A549 (cell line): ENCODE results near the gene TRIM9. TPM values are rescaled to one million over a fixed set of nuclear protein-coding genes. Genes with fewer than 3 reads are reported as not detected.
A peak's percentile ranks its signal among the peaks of the same experiment; 100 is the strongest.

Experiments used
- ATAC-seq, 2 experiments: fragments of 200-7000 bp in 1 of 2; fragments of >200 bp in 1 of 2; cut with Nextera tagmentation in 1 of 2; cut with Tn5 transposase in 1 of 2; 3 replicates each; pipeline versions ENCODE4 v1.8.0 to v1.9.1; 2018 to 2020; ENCODE audit warnings: mild to moderate bottlenecking in 1 of 2, moderate library complexity in 1 of 2
- CTCF ChIA-PET: fragments of 300-600 bp; sonication (Branson Sonifier 250); formaldehyde crosslinking; extraction: SDS; loops from one replicate; lab custom pipeline; 2021; ENCODE audit warnings: antibody characterized with exemption, inconsistent platforms; lab: Yijun Ruan, JAX
- POLR2A ChIA-PET: fragments of 350-600 bp; formaldehyde crosslinking; extraction: SDS; loops from one replicate; lab custom pipeline; 2021; ENCODE audit warnings: antibody characterized with exemption, inconsistent platforms; lab: Yijun Ruan, JAX
- DNase-seq, 2 experiments: peaks; one replicate each; pipeline versions ENCODE4 v3.0.0 to v3.0.0-alpha.2; 2011 to 2016; ENCODE audit warnings: low read depth in 1 of 2, low spot score in 1 of 2
- FAIRE-seq: peaks from 2 replicates; lab custom pipeline; 2011; peaks lifted over from hg19 to GRCh38; lab: Jason Lieb, UNC
- H3K27ac ChIP-seq, 2 experiments: fragments of >200 bp; sonication (Bioruptor Twin); formaldehyde crosslinking; 3 replicates each; pipeline ENCODE4 v1.5.1; 2016 to 2017
- H3K4me1 ChIP-seq: fragments of >200 bp; sonication (Bioruptor Twin); formaldehyde crosslinking; 3 replicates; pipeline ENCODE4 v1.6.1; 2016
- H3K4me2 ChIP-seq: fragments of >200 bp; sonication (Bioruptor Twin); formaldehyde crosslinking; 3 replicates; pipeline ENCODE4 v1.6.1; 2016
- H3K4me3 ChIP-seq: fragments of >200 bp; sonication (Bioruptor Twin); formaldehyde crosslinking; 3 replicates; pipeline ENCODE4 v1.5.1; 2016
- H3K9me3 ChIP-seq: fragments of >200 bp; sonication (Bioruptor Twin); formaldehyde crosslinking; 3 replicates; pipeline ENCODE4 v1.6.1; 2016
- BCL3 ChIP-seq: fragments of >200 bp; sonication (Bioruptor Twin); formaldehyde crosslinking; IDR thresholded peaks from 3 replicates; pipeline ENCODE4 v1.6.1; 2016
- CBX2 ChIP-seq: fragments of 200-600 bp; sonication (generic); IDR thresholded peaks from 2 replicates; pipeline ENCODE4 v1.6.1; 2016; ENCODE audit warnings: low read depth, mild to moderate bottlenecking, borderline replicate concordance
- CEBPB ChIP-seq, 2 experiments: fragments of >200 bp in 1 of 2; sonication (Bioruptor Twin) in 1 of 2; formaldehyde crosslinking in 1 of 2; IDR thresholded peaks; 2 replicates each; pipeline ENCODE4 v1.6.1; 2012 to 2016
- CTCF ChIP-seq: fragments of >200 bp; sonication (Bioruptor Twin); formaldehyde crosslinking; IDR thresholded peaks from 3 replicates; pipeline ENCODE4 v1.5.1; 2016
- E2F6 ChIP-seq: IDR thresholded peaks from 2 replicates; pipeline ENCODE4 v1.6.1; 2012; ENCODE audit warnings: low read depth, borderline replicate concordance
- EHF ChIP-seq: fragments of 250-450 bp; sonication (Bioruptor Pico); IDR thresholded peaks from 2 replicates; pipeline ENCODE4 v1.5.0; 2020; ENCODE audit warnings: mild to moderate bottlenecking
- EHMT2 ChIP-seq: fragments of 200-600 bp; sonication (generic); IDR thresholded peaks from 2 replicates; pipeline ENCODE4 v1.6.1; 2016; ENCODE audit warnings: antibody characterized with exemption, low read depth, mild to moderate bottlenecking, moderate library complexity
- FOSB ChIP-seq: fragments of 250-450 bp; sonication (Bioruptor Pico); IDR thresholded peaks from 2 replicates; pipeline ENCODE4 v1.5.0; 2020; ENCODE audit warnings: mild to moderate bottlenecking, moderate library complexity
- HDAC2 ChIP-seq: fragments of 200-600 bp; sonication (generic); IDR thresholded peaks from 2 replicates; pipeline ENCODE4 v1.6.1; 2016
- HEYL ChIP-seq: fragments of 250-450 bp; sonication (Bioruptor Pico); IDR thresholded peaks from 2 replicates; pipeline ENCODE4 v1.8.0; 2021; ENCODE audit warnings: mild to moderate bottlenecking, moderate library complexity
- HOXB13 ChIP-seq: fragments of 250-450 bp; sonication (Bioruptor Pico); IDR thresholded peaks from 2 replicates; pipeline ENCODE4 v1.5.0; 2020; ENCODE audit warnings: low read depth, mild to moderate bottlenecking, moderate library complexity
- KDM1A ChIP-seq: fragments of 200-600 bp; sonication (generic); IDR thresholded peaks from 2 replicates; pipeline ENCODE4 v1.6.1; 2016; ENCODE audit warnings: low read depth, mild to moderate bottlenecking
- MAX ChIP-seq: IDR thresholded peaks from 2 replicates; pipeline ENCODE4 v1.6.1; 2012
- MYC ChIP-seq: IDR thresholded peaks from 2 replicates; pipeline ENCODE4 v1.6.1; 2012; ENCODE audit warnings: mild to moderate bottlenecking, inconsistent platforms, low read length, improper control_type of control experiment, borderline replicate concordance
- NFE2L2 ChIP-seq: fragments of 150-350 bp; conservative IDR thresholded peaks from 2 replicates; pipeline ENCODE4 v1.6.1; 2014; ENCODE audit warnings: low read length
- NPAS2 ChIP-seq: fragments of 250-450 bp; sonication (Bioruptor Pico); IDR thresholded peaks from 2 replicates; pipeline ENCODE4 v1.8.0; 2022; ENCODE audit warnings: mild to moderate bottlenecking, moderate library complexity, borderline replicate concordance
- PBX3 ChIP-seq: IDR thresholded peaks from 2 replicates; pipeline ENCODE4 v1.6.1; 2012
- PHF8 ChIP-seq: fragments of 200-600 bp; sonication (generic); IDR thresholded peaks from 2 replicates; pipeline ENCODE4 v1.6.1; 2016; ENCODE audit warnings: low read depth, mild to moderate bottlenecking, antibody characterized with exemption, moderate library complexity, borderline replicate concordance
- POLR2AphosphoS2 ChIP-seq: conservative IDR thresholded peaks from 2 replicates; pipeline ENCODE4 v1.6.1; 2012; ENCODE audit warnings: low read length, improper control_type of control experiment, inconsistent platforms
- RAD21 ChIP-seq, 2 experiments: fragments of >200 bp in 1 of 2; sonication (Bioruptor Twin) in 1 of 2; formaldehyde crosslinking in 1 of 2; IDR thresholded peaks in 1 of 2; conservative IDR thresholded peaks in 1 of 2; 2 replicates in 1 of 2; 3 replicates in 1 of 2; pipeline ENCODE4 v1.6.1; 2012 to 2018; ENCODE audit warnings: inconsistent platforms in 1 of 2
- RARB ChIP-seq: fragments of 250-450 bp; sonication (Bioruptor Pico); IDR thresholded peaks from 2 replicates; pipeline ENCODE4 v1.8.0; 2021; ENCODE audit warnings: mild to moderate bottlenecking, moderate library complexity
- REST ChIP-seq: fragments of 200-600 bp; sonication (generic); IDR thresholded peaks from 2 replicates; pipeline ENCODE4 v1.6.1; 2016; ENCODE audit warnings: antibody characterized with exemption, mild to moderate bottlenecking, moderate library complexity
- SMC3 ChIP-seq: fragments of >200 bp; sonication (Bioruptor Twin); formaldehyde crosslinking; IDR thresholded peaks from 3 replicates; pipeline ENCODE4 v1.6.1; 2018; ENCODE audit warnings: inconsistent platforms
- USF2 ChIP-seq: fragments of 450-650 bp; IDR thresholded peaks from 2 replicates; pipeline ENCODE4 v1.6.1; 2014; ENCODE audit warnings: antibody characterized with exemption
- ZC3H11A ChIP-seq: fragments of 450-650 bp; IDR thresholded peaks from 2 replicates; pipeline ENCODE4 v1.6.1; 2014; ENCODE audit warnings: antibody characterized with exemption, mild to moderate bottlenecking
- ZFP36 ChIP-seq: fragments of 450-650 bp; IDR thresholded peaks from 2 replicates; pipeline ENCODE4 v1.6.1; 2014; ENCODE audit warnings: borderline replicate concordance; ENCODE audit not compliant: partially characterized antibody
- ZNF302 ChIP-seq: fragments of 250-450 bp; sonication (Bioruptor Pico); IDR thresholded peaks from 2 replicates; pipeline ENCODE4 v1.9.0; 2021; ENCODE audit warnings: inconsistent platforms, mild to moderate bottlenecking, moderate library complexity
- ZSCAN20 ChIP-seq: fragments of 250-450 bp; sonication (Bioruptor Pico); IDR thresholded peaks from 2 replicates; pipeline ENCODE4 v1.8.0; 2022; ENCODE audit warnings: mild to moderate bottlenecking, moderate library complexity
- WGBS: methylation state at CpG from one replicate; pipeline ENCODE4 v1.1.6; 2017; ENCODE audit errors: missing lambda C conversion rate; 5-methylcytosine and 5-hydroxymethylcytosine counted together
- polyA plus RNA-seq, 4 experiments: library from polyadenylated mRNA; depleted of rRNA in 3 of 4; stranded (reverse); fragments of >200 nt; fragmentation: RNase III in 1 of 4; extraction: RNeasy Plus Mini Kit Qiagen cat#74134 plus additional on column Dnase treatment in 1 of 4; gene quantifications; 2 replicates in 3 of 4; 3 replicates in 1 of 4; pipeline ENCODE4 v1.2.3, GENCODE V29; 2011 to 2017

The TRIM9 gene
- polyA plus RNA-seq, 2 of the 4 experiments (the other 2 are of a cell fraction): 5.4 to 21.2 TPM

GRCh38 chr14:51093371-51094281 is 1.3 kb downstream of the TRIM9 start:
- Histone ChIP-seq H3K9me3 (no peaks in the 10 kb centered on the region), H3K4me1 (peaks cover 60% of the 10 kb centered on the region), H3K27ac (peak overlapping the region; percentile 75 to 88), H3K4me2 (peak overlapping the region; percentile 97), H3K4me3 (peak overlapping the region; percentile 76)
- ChIA-PET POLR2A (interaction anchor here (2.5 to 3.4 kb wide), 2 partner anchors 138 to 150 kb away, joined by 13 to 33 read pairs; partner anchors contain the start of gene PYGL), CTCF (interaction anchor here (0.7 to 3.4 kb wide), 34 partner anchors 10 to 687 kb away, joined by 3 to 30 read pairs (median 3); no protein-coding TSS in a partner anchor)
- 14% methylated on average over 25 of the region's 68 CpGs for WGBS
- ATAC-seq (peak; percentile 67 to 72), DNase-seq (peak; percentile 74 to 76), FAIRE-seq (no peak)
- peak; percentile 31; the same call in 1 of the 2 replicates for TF ChIP-seq PHF8
- no peak for TF ChIP-seq FOSB (CRISPR knock-in tag)
- no peak for TF ChIP-seq MYC
- peak; percentile 48 to 69 for TF ChIP-seq RAD21 (conservative IDR thresholded peaks at IDR 0.05 in 1 of 2, IDR thresholded peaks at IDR 0.05 in 1 of 2)
- TF ChIP-seq CBX2: no peak
- peak; percentile 60; the same call in 1 of the 2 replicates for TF ChIP-seq E2F6
- no peak for TF ChIP-seq ZNF302
- TF ChIP-seq EHF (CRISPR knock-in tag): no peak
- no peak for TF ChIP-seq HOXB13 (CRISPR knock-in tag)
- TF ChIP-seq ZFP36: no peak
- no peak for TF ChIP-seq PBX3
- TF ChIP-seq CEBPB (IDR thresholded peaks at IDR 0.05): no peak
- TF ChIP-seq HDAC2: 0 out of 2 replicates have a peak, but pooled peaks have one; percentile 24
- TF ChIP-seq EHMT2: no peak
- TF ChIP-seq CTCF: peak; percentile 77
- no peak for TF ChIP-seq BCL3
- peak; percentile 83 for TF ChIP-seq MAX
- no peak for TF ChIP-seq NFE2L2
- TF ChIP-seq ZSCAN20 (CRISPR knock-in tag): no peak
- no peak for TF ChIP-seq REST
- TF ChIP-seq HEYL (CRISPR knock-in tag): no peak
- no peak for TF ChIP-seq ZC3H11A
- no peak for TF ChIP-seq POLR2AphosphoS2
- no peak for TF ChIP-seq NPAS2 (CRISPR knock-in tag)
- TF ChIP-seq SMC3: peak; percentile 72
- no peak for TF ChIP-seq USF2
- TF ChIP-seq KDM1A: no peak
- no peak for TF ChIP-seq RARB (CRISPR knock-in tag)
